Measurements from ENCODE around the gene LPCAT2.

LPCAT2 gene

GRCh38 chr16:55625843-55626242 lies 117.0 kb downstream of the LPCAT2 start:
- TF ChIP-seq FOXM1 (IDR thresholded peaks at IDR 0.05; ENCODE audit: borderline replicate concordance, low read depth) (no peak), NFIC (IDR thresholded peaks at IDR 0.05) (no peak), CREB1 (IDR thresholded peaks at IDR 0.05; ENCODE audit: low read depth) (no peak), YY1 (IDR thresholded peaks at IDR 0.05; ENCODE audit: low read depth) (no peak), TCF12 (IDR thresholded peaks at IDR 0.05; ENCODE audit: low read depth) (no peak)
- TF ChIP-seq, protein P1, sequence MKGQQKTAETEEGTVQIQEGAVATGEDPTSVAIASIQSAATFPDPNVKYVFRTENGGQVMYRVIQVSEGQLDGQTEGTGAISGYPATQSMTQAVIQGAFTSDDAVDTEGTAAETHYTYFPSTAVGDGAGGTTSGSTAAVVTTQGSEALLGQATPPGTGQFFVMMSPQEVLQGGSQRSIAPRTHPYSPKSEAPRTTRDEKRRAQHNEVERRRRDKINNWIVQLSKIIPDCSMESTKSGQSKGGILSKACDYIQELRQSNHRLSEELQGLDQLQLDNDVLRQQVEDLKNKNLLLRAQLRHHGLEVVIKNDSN (IDR thresholded peaks at IDR 0.05), result no peak

DNA sequence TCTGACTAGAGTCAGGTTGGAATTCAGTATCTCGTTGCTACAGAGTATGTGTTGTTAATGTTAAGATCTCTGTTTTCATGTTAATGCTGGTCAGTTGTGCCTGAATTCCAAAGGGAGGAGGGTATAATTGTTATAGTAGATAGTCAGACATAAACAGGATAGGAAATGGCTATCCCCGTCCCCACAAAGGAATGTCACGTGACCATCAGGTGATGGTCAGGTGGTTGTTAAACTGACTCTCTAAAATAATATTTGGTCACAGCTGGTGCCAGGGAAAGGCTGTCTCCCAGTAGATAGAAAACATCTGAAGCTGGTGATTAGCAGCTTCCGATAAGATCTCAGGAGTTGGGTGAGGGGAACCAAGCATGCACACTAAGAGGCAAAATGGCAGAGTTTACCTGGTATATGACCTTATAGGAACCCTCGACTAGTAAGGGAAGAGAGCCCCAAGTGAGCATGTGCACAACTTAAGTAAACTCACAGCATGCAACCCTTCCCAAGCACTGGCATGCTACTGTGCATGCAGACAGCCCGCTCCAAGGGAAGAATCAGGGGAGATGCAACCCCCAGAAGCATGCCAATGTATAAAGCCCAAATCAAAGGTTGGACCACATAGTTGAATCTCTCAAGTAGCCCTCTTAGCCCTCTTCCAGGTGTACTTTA lies 119.6 kb downstream of the LPCAT2 start:
- no peak for TF ChIP-seq EGR1 (IDR thresholded peaks at IDR 0.05)
- no peak for TF ChIP-seq YY1 (IDR thresholded peaks at IDR 0.05; ENCODE audit: low read depth)
- no peak for TF ChIP-seq CEBPB (IDR thresholded peaks at IDR 0.05)
- no peak for TF ChIP-seq EP300 (IDR thresholded peaks at IDR 0.05; ENCODE audit: borderline replicate concordance)
- TF ChIP-seq TEAD4 (IDR thresholded peaks at IDR 0.05), result no peak
- no peak for TF ChIP-seq RAD21 (IDR thresholded peaks at IDR 0.05; ENCODE audit: low read depth)
- no peak for TF ChIP-seq REST (IDR thresholded peaks at IDR 0.05; ENCODE audit: low read depth)
- TF ChIP-seq NFIC (IDR thresholded peaks at IDR 0.05), result no peak
- TF ChIP-seq, protein P2, sequence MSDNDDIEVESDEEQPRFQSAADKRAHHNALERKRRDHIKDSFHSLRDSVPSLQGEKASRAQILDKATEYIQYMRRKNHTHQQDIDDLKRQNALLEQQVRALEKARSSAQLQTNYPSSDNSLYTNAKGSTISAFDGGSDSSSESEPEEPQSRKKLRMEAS (IDR thresholded peaks at IDR 0.05), result no peak

DNA sequence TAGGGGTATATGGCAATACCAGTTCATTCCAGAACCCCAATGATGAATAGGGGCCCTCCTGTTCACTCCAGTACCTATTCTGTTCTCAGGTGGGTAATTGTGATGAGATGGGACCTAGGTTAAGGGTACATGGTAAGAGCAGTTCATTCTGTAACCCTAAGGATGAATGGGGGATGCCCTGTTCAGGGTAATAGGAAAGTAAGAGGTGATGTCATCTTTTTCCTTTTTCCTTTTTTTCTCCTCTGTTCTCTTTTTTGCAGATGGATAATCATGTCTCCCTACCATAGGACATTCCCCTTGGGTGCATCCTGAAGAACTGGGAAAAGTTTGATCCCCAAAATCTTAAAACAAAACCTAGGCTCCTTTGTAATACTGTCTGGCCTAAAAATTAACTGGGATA lies 121.9 kb downstream of the LPCAT2 start:
- no peak for TF ChIP-seq FOXM1 (IDR thresholded peaks at IDR 0.05; ENCODE audit: borderline replicate concordance, low read depth)
- no peak for TF ChIP-seq TAF1 (IDR thresholded peaks at IDR 0.05; ENCODE audit: low read depth)
- TF ChIP-seq CEBPB (IDR thresholded peaks at IDR 0.05), result no peak
- TF ChIP-seq, protein P2 (IDR thresholded peaks at IDR 0.05), result no peak
- TF ChIP-seq EGR1 (IDR thresholded peaks at IDR 0.05), result no peak
- TF ChIP-seq TCF12 (IDR thresholded peaks at IDR 0.05; ENCODE audit: low read depth), result no peak
- no peak for TF ChIP-seq EP300 (IDR thresholded peaks at IDR 0.05; ENCODE audit: borderline replicate concordance)

DNA sequence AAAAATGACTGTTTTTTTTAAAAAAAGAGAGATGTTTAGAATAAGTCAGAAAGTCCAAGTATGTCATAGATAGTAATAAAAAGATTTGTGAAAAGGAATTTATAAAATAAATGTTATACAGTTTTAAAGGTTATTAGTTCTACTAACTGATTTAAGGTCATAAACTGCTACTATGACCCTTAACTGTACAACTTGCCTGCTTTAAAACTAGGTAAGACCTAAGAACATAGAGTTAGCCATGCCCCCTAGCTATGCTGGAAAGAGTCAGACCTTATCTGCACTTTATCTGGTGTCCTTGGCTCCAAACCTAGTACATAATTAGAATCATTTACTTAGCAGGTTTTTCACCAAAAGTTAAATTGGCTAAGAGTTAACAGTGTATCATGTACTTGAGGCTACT lies 123.4 kb downstream of the LPCAT2 start:
- TF ChIP-seq EGR1 (IDR thresholded peaks at IDR 0.05), result no peak
- no peak for TF ChIP-seq NFIC (IDR thresholded peaks at IDR 0.05)
- TF ChIP-seq TEAD4 (IDR thresholded peaks at IDR 0.05), result no peak
- no peak for TF ChIP-seq YY1 (IDR thresholded peaks at IDR 0.05; ENCODE audit: low read depth)
- TF ChIP-seq RAD21 (IDR thresholded peaks at IDR 0.05; ENCODE audit: low read depth), result no peak
- TF ChIP-seq TCF12 (IDR thresholded peaks at IDR 0.05; ENCODE audit: low read depth), result no peak
- TF ChIP-seq CREB1 (IDR thresholded peaks at IDR 0.05; ENCODE audit: low read depth), result no peak
- no peak for TF ChIP-seq EP300 (IDR thresholded peaks at IDR 0.05; ENCODE audit: borderline replicate concordance)
- no peak for TF ChIP-seq REST (IDR thresholded peaks at IDR 0.05; ENCODE audit: low read depth)
- TF ChIP-seq ZBTB7A (IDR thresholded peaks at IDR 0.05; ENCODE audit: low read depth), result no peak
- TF ChIP-seq, protein P1 (IDR thresholded peaks at IDR 0.05), result no peak
- TF ChIP-seq, protein P2 (IDR thresholded peaks at IDR 0.05), result no peak
- no peak for TF ChIP-seq TAF1 (IDR thresholded peaks at IDR 0.05; ENCODE audit: low read depth)
- no peak for TF ChIP-seq CEBPB (IDR thresholded peaks at IDR 0.05)
- no peak for TF ChIP-seq FOXM1 (IDR thresholded peaks at IDR 0.05; ENCODE audit: borderline replicate concordance, low read depth)

DNA sequence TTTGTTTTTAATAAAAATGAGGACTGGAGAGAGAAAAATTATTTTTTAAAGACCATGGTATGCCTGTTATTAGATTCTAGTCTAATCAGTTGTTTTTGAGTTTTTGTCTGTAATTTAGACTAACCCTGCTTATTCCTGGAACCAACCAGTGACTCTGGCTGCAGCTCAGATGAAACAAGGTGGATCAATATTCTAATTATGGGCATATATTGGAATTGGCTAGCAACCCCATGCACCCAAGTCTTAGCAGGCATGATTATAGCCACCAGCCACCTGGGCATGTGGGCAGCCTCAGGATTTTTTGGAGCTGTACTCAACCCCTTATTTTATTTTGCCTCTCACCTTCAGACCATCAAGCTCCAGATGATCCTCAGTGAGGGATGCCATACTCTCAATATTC lies 125.3 kb downstream of the LPCAT2 start:
- TF ChIP-seq REST (IDR thresholded peaks at IDR 0.05; ENCODE audit: low read depth) (no peak), RAD21 (IDR thresholded peaks at IDR 0.05; ENCODE audit: low read depth) (no peak), NFIC (IDR thresholded peaks at IDR 0.05) (no peak)
- TF ChIP-seq, protein P2 (IDR thresholded peaks at IDR 0.05), result no peak
